WTC11 (cell line): Measurements from ENCODE around the gene SLC35G2. TPM values are rescaled to one million over a fixed set of nuclear protein-coding genes. Genes with fewer than 3 reads are reported as not detected.

Experiments used
- ATAC-seq: fragments of 200-7000 bp; cut with Tn5 transposase; 2 replicates; pipeline ENCODE4 v1.10.0; 2021; ENCODE audit warnings: mild to moderate bottlenecking, moderate library complexity
- CTCF ChIA-PET: fragments of 300-600 bp; sonication (Branson Sonifier 250); formaldehyde crosslinking; loops from one replicate; lab custom pipeline; 2021; ENCODE audit warnings: antibody characterized with exemption; lab: Charles Lee
- POLR2A ChIA-PET: fragments of 350-600 bp; sonication (Branson Sonifier 250); formaldehyde crosslinking; loops from one replicate; lab custom pipeline; 2021; ENCODE audit warnings: antibody characterized with exemption; lab: Charles Lee
- DNase-seq: peaks from one replicate; pipeline ENCODE4 v3.0.0; 2021; ENCODE audit warnings: low spot score
- H3K27ac Mint-ChIP-seq: 2 replicates; pipeline ENCODE4 v1.8.0; 2021; ENCODE audit warnings: mixed read lengths
- H3K27me3 Mint-ChIP-seq: 2 replicates; pipeline ENCODE4 v1.8.0; 2021; ENCODE audit warnings: low read depth, mild to moderate bottlenecking, moderate library complexity, mixed read lengths
- H3K36me3 Mint-ChIP-seq: 2 replicates; pipeline ENCODE4 v1.8.0; 2021; ENCODE audit warnings: mixed read lengths
- H3K4me1 Mint-ChIP-seq: 2 replicates; pipeline ENCODE4 v1.8.0; 2022; ENCODE audit warnings: mixed read lengths
- H3K4me3 Mint-ChIP-seq: 2 replicates; pipeline ENCODE4 v1.8.0; 2021; ENCODE audit warnings: mild to moderate bottlenecking, moderate library complexity, mixed read lengths
- H3K9me3 Mint-ChIP-seq: 2 replicates; pipeline ENCODE4 v1.8.0; 2021; ENCODE audit warnings: mixed read lengths
- ATF2 ChIP-seq: sonication (generic); formaldehyde crosslinking; IDR thresholded peaks from 2 replicates; pipeline ENCODE4 v1.8.1; 2022; ENCODE audit warnings: low read depth, missing genetic modification reagents, borderline replicate concordance
- CBFB ChIP-seq: sonication (generic); formaldehyde crosslinking; IDR thresholded peaks from 2 replicates; pipeline ENCODE4 v1.8.1; 2022; ENCODE audit warnings: mild to moderate bottlenecking, low read depth, missing genetic modification reagents
- ELF4 ChIP-seq: sonication (generic); formaldehyde crosslinking; IDR thresholded peaks from 2 replicates; pipeline ENCODE4 v1.8.1; 2022; ENCODE audit warnings: low read depth, mild to moderate bottlenecking, moderate library complexity, missing genetic modification reagents
- EMX1 ChIP-seq: fragments of 250-450 bp; sonication (Bioruptor Pico); IDR thresholded peaks from 2 replicates; pipeline ENCODE4 v1.8.0; 2021; ENCODE audit warnings: mild to moderate bottlenecking
- ERG ChIP-seq: fragments of 250-450 bp; sonication (Bioruptor Pico); IDR thresholded peaks from 2 replicates; pipeline ENCODE4 v1.8.0; 2021; ENCODE audit warnings: mild to moderate bottlenecking
- FOXJ3 ChIP-seq: sonication (generic); formaldehyde crosslinking; IDR thresholded peaks from 2 replicates; pipeline ENCODE4 v1.9.0; 2021; ENCODE audit warnings: missing genetic modification reagents, mild to moderate bottlenecking, borderline replicate concordance
- FOXK1 ChIP-seq: sonication (generic); formaldehyde crosslinking; IDR thresholded peaks from 2 replicates; pipeline ENCODE4 v1.8.0; 2022; ENCODE audit warnings: mild to moderate bottlenecking, moderate library complexity, missing genetic modification reagents
- FOXP1 ChIP-seq: sonication (generic); formaldehyde crosslinking; IDR thresholded peaks from 2 replicates; pipeline ENCODE4 v1.8.0; 2022; ENCODE audit warnings: missing genetic modification reagents, mild to moderate bottlenecking, moderate library complexity, borderline replicate concordance
- MLX ChIP-seq: sonication (generic); formaldehyde crosslinking; IDR thresholded peaks from 2 replicates; pipeline ENCODE4 v1.8.1; 2023; ENCODE audit warnings: mild to moderate bottlenecking, missing genetic modification reagents, moderate library complexity
- MXD4 ChIP-seq: fragments of 250-450 bp; sonication (Bioruptor Pico); IDR thresholded peaks from 2 replicates; pipeline ENCODE4 v1.8.0; 2021; ENCODE audit warnings: mild to moderate bottlenecking, moderate library complexity, borderline replicate concordance
- MYBL2 ChIP-seq: sonication (generic); formaldehyde crosslinking; IDR thresholded peaks from 2 replicates; pipeline ENCODE4 v1.8.1; 2023; ENCODE audit warnings: mild to moderate bottlenecking, moderate library complexity, missing genetic modification reagents
- NR2C2 ChIP-seq: sonication (generic); formaldehyde crosslinking; IDR thresholded peaks from 2 replicates; pipeline ENCODE4 v1.8.0; 2022; ENCODE audit warnings: mild to moderate bottlenecking, missing genetic modification reagents
- NR3C1 ChIP-seq: sonication (generic); formaldehyde crosslinking; conservative IDR thresholded peaks from 2 replicates; pipeline ENCODE4 v1.8.1; 2023; ENCODE audit warnings: low read depth, mild to moderate bottlenecking, missing genetic modification reagents
- PRDM15 ChIP-seq: sonication (generic); formaldehyde crosslinking; IDR thresholded peaks from 2 replicates; pipeline ENCODE4 v1.8.0; 2022; ENCODE audit warnings: missing genetic modification reagents
- SMAD3 ChIP-seq: sonication (generic); formaldehyde crosslinking; IDR thresholded peaks from 2 replicates; pipeline ENCODE4 v1.8.0; 2022; ENCODE audit warnings: missing genetic modification reagents, mild to moderate bottlenecking, borderline replicate concordance
- SMAD4 ChIP-seq: sonication (generic); formaldehyde crosslinking; IDR thresholded peaks from 2 replicates; pipeline ENCODE4 v1.8.0; 2022; ENCODE audit warnings: mild to moderate bottlenecking, missing genetic modification reagents
- SOX15 ChIP-seq: fragments of 250-450 bp; sonication (Bioruptor Pico); IDR thresholded peaks from 2 replicates; pipeline ENCODE4 v1.9.0; 2021; ENCODE audit warnings: mild to moderate bottlenecking
- SP1 ChIP-seq: sonication (generic); formaldehyde crosslinking; conservative IDR thresholded peaks from 2 replicates; pipeline ENCODE4 v1.8.1; 2022; ENCODE audit warnings: missing genetic modification reagents
- TEAD1 ChIP-seq: sonication (generic); formaldehyde crosslinking; IDR thresholded peaks from 2 replicates; pipeline ENCODE4 v1.8.0; 2022; ENCODE audit warnings: mild to moderate bottlenecking, missing genetic modification reagents
- TP53 ChIP-seq: sonication (generic); formaldehyde crosslinking; IDR thresholded peaks from 2 replicates; pipeline ENCODE4 v1.8.1; 2023; ENCODE audit warnings: mild to moderate bottlenecking, missing genetic modification reagents
- ZNF396 ChIP-seq: fragments of 250-450 bp; sonication (Bioruptor Pico); IDR thresholded peaks from 2 replicates; pipeline ENCODE4 v1.8.0; 2021; ENCODE audit warnings: mild to moderate bottlenecking, moderate library complexity, borderline replicate concordance
- ZNF416 ChIP-seq: fragments of 250-450 bp; sonication (Bioruptor Pico); IDR thresholded peaks from 2 replicates; pipeline ENCODE4 v1.9.0; 2021; ENCODE audit warnings: mild to moderate bottlenecking, inconsistent platforms
- ZNF423 ChIP-seq: fragments of 250-450 bp; sonication (Bioruptor Pico); IDR thresholded peaks from 2 replicates; pipeline ENCODE4 v2.1.2; 2022; ENCODE audit warnings: mild to moderate bottlenecking, moderate library complexity
- total RNA-seq: library from RNA; stranded (reverse); gene quantifications from 3 replicates; pipeline ENCODE4 v1.2.3, GENCODE V29; 2021

Gene SLC35G2
- total RNA-seq, 1 experiment from 2014 or later, result 3.6 TPM

- H3K27me3 Mint-ChIP-seq, result no peaks in the 10 kb centered on the region
- TF ChIP-seq EMX1, result no peak
- no peak for TF ChIP-seq SP1 (CRISPR knock-in tag)
- no peak for TF ChIP-seq FOXJ3 (CRISPR knock-in tag)
- TF ChIP-seq SMAD3 (CRISPR knock-in tag), result no peak
- no peak for TF ChIP-seq SMAD4
- TF ChIP-seq ELF4 (CRISPR knock-in tag), result no peak
- no peak for TF ChIP-seq ATF2 (CRISPR knock-in tag)
- TF ChIP-seq CBFB (CRISPR knock-in tag), result no peak
- no peak for TF ChIP-seq FOXK1 (CRISPR knock-in tag)
- no peak for TF ChIP-seq PRDM15 (CRISPR knock-in tag)
- TF ChIP-seq TP53 (CRISPR knock-in tag), result no peak
- TF ChIP-seq TEAD1 (CRISPR knock-in tag), result no peak
- TF ChIP-seq, all 79 proteins: peak for 0
- ATAC-seq (no peak), DNase-seq (no peak)
- POLR2A ChIA-PET, result no interaction called here
- H3K27ac Mint-ChIP-seq, result no peak overlapping the region
- peaks cover 4% of the 10 kb centered on the region; the same call in 1 of the 2 replicates for H3K4me1 Mint-ChIP-seq
- H3K36me3 Mint-ChIP-seq, result no peaks in the 10 kb centered on the region
- CTCF ChIA-PET, result no interaction called here
- H3K9me3 Mint-ChIP-seq, result peaks cover 2% of the 10 kb centered on the region
- no peak overlapping the region for H3K4me3 Mint-ChIP-seq
Measured at GRCh38 chr3:136805795-136806194, 13.1 kb upstream of the SLC35G2 start.

GRCh38 chr3:136811701-136812100, 7.2 kb upstream of the SLC35G2 start:
- POLR2A ChIA-PET, result no interaction called here
- peaks cover 5% of the 10 kb centered on the region; the same call in 1 of the 2 replicates for H3K36me3 Mint-ChIP-seq
- CTCF ChIA-PET, result no interaction called here
- TF ChIP-seq ZNF416 (no peak), EMX1 (no peak), ZNF423 (no peak), FOXP1 (CRISPR knock-in tag) (no peak), TP53 (CRISPR knock-in tag) (no peak), MLX (CRISPR knock-in tag) (no peak), ZNF396 (no peak), SOX15 (CRISPR knock-in tag) (no peak), MYBL2 (CRISPR knock-in tag) (no peak), NR3C1 (no peak), NR2C2 (CRISPR knock-in tag) (no peak), ERG (no peak), MXD4 (no peak)
- TF ChIP-seq, all 79 proteins: peak for 0
- DNase-seq (no peak), ATAC-seq (no peak)
- Mint-ChIP-seq H3K4me1 (no peaks in the 10 kb centered on the region), H3K27me3 (peaks cover 3% of the 10 kb centered on the region; the same call in 1 of the 2 replicates), H3K4me3 (no peak overlapping the region), H3K27ac (no peak overlapping the region), H3K9me3 (peaks cover 15% of the 10 kb centered on the region)
